Liver (tissue), 3 donors: ENCODE data around the gene ANP32D.
"Not testable (repeated sequence)": the region's sequence is repeated elsewhere in the genome, so short reads cannot be mapped to it uniquely, and the experiment has no call there.

Source experiments
- EGR1 ChIP-seq, 2 donors: IDR thresholded peaks; 2 replicates each; pipeline ENCODE4 v1.6.1; 2016 to 2018; ENCODE audit warnings: antibody characterized with exemption in 2 of 2, low read depth in 2 of 2
- JUND ChIP-seq, 2 donors: IDR thresholded peaks; 2 replicates each; pipeline ENCODE4 v1.6.1; 2016; ENCODE audit warnings: antibody characterized with exemption in 2 of 2
- TAF1 ChIP-seq: conservative IDR thresholded peaks from 2 replicates; pipeline ENCODE4 v1.6.1; 2016; ENCODE audit warnings: antibody characterized with exemption, mild to moderate bottlenecking
- TF ChIP-seq, protein P1 (sequence below): fragments of 150-350 bp; IDR thresholded peaks from 2 replicates; pipeline ENCODE4 v1.5.1; 2017; ENCODE audit warnings: improper control_type of control experiment, low read depth, low read length; ENCODE audit not compliant: missing input control
- TF ChIP-seq, protein P2 (sequence below): IDR thresholded peaks from 2 replicates; pipeline ENCODE4 v1.6.1; 2016; ENCODE audit warnings: antibody characterized with exemption, mild to moderate bottlenecking
- TF ChIP-seq, protein P3 (sequence below): IDR thresholded peaks from 2 replicates; pipeline ENCODE4 v1.6.1; 2016; ENCODE audit warnings: antibody characterized with exemption
- TF ChIP-seq, protein P4 (sequence below): IDR thresholded peaks from 2 replicates; pipeline ENCODE4 v1.6.1; 2016; ENCODE audit warnings: antibody characterized with exemption
- TF ChIP-seq, protein P5 (sequence below): IDR thresholded peaks from 2 replicates; pipeline ENCODE4 v1.6.1; 2016; ENCODE audit warnings: antibody characterized with exemption
- donor health status: healthy.
- donor health status: healthy.

DNA sequence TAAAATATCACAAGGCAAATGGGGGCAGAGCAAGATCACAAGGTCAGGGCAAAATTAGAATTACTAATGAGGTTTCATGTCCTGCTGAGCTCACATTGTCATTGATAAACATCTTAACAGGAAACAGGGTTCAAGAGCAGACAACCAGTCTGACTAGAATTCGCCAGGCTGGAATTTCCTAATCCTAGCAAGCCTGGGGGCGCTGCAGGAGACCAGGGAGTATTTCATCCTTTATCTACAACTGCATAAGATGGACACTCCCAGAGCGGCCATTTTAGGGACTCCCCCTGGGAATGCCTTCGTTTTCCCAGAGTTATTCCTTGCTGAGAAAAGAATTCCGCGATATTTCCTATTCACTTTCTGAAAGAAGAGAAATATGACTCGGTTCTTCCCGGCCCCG, 3.3 kb upstream of the ANP32D start:
- TF ChIP-seq, protein P1, sequence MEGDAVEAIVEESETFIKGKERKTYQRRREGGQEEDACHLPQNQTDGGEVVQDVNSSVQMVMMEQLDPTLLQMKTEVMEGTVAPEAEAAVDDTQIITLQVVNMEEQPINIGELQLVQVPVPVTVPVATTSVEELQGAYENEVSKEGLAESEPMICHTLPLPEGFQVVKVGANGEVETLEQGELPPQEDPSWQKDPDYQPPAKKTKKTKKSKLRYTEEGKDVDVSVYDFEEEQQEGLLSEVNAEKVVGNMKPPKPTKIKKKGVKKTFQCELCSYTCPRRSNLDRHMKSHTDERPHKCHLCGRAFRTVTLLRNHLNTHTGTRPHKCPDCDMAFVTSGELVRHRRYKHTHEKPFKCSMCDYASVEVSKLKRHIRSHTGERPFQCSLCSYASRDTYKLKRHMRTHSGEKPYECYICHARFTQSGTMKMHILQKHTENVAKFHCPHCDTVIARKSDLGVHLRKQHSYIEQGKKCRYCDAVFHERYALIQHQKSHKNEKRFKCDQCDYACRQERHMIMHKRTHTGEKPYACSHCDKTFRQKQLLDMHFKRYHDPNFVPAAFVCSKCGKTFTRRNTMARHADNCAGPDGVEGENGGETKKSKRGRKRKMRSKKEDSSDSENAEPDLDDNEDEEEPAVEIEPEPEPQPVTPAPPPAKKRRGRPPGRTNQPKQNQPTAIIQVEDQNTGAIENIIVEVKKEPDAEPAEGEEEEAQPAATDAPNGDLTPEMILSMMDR = not testable (repeated sequence)
- not testable (repeated sequence) for TF ChIP-seq JUND (IDR thresholded peaks at IDR 0.05); TAF1; EGR1 (IDR thresholded peaks at IDR 0.05; ENCODE audit: low read depth in 2 of 2)
- TF ChIP-seq, protein P2, sequence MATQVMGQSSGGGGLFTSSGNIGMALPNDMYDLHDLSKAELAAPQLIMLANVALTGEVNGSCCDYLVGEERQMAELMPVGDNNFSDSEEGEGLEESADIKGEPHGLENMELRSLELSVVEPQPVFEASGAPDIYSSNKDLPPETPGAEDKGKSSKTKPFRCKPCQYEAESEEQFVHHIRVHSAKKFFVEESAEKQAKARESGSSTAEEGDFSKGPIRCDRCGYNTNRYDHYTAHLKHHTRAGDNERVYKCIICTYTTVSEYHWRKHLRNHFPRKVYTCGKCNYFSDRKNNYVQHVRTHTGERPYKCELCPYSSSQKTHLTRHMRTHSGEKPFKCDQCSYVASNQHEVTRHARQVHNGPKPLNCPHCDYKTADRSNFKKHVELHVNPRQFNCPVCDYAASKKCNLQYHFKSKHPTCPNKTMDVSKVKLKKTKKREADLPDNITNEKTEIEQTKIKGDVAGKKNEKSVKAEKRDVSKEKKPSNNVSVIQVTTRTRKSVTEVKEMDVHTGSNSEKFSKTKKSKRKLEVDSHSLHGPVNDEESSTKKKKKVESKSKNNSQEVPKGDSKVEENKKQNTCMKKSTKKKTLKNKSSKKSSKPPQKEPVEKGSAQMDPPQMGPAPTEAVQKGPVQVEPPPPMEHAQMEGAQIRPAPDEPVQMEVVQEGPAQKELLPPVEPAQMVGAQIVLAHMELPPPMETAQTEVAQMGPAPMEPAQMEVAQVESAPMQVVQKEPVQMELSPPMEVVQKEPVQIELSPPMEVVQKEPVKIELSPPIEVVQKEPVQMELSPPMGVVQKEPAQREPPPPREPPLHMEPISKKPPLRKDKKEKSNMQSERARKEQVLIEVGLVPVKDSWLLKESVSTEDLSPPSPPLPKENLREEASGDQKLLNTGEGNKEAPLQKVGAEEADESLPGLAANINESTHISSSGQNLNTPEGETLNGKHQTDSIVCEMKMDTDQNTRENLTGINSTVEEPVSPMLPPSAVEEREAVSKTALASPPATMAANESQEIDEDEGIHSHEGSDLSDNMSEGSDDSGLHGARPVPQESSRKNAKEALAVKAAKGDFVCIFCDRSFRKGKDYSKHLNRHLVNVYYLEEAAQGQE = not testable (repeated sequence)
- TF ChIP-seq, protein P3, sequence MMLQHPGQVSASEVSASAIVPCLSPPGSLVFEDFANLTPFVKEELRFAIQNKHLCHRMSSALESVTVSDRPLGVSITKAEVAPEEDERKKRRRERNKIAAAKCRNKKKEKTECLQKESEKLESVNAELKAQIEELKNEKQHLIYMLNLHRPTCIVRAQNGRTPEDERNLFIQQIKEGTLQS = not testable (repeated sequence)
- TF ChIP-seq, protein P4, sequence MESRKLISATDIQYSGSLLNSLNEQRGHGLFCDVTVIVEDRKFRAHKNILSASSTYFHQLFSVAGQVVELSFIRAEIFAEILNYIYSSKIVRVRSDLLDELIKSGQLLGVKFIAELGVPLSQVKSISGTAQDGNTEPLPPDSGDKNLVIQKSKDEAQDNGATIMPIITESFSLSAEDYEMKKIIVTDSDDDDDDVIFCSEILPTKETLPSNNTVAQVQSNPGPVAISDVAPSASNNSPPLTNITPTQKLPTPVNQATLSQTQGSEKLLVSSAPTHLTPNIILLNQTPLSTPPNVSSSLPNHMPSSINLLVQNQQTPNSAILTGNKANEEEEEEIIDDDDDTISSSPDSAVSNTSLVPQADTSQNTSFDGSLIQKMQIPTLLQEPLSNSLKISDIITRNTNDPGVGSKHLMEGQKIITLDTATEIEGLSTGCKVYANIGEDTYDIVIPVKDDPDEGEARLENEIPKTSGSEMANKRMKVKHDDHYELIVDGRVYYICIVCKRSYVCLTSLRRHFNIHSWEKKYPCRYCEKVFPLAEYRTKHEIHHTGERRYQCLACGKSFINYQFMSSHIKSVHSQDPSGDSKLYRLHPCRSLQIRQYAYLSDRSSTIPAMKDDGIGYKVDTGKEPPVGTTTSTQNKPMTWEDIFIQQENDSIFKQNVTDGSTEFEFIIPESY = not testable (repeated sequence)
- TF ChIP-seq, protein P5, sequence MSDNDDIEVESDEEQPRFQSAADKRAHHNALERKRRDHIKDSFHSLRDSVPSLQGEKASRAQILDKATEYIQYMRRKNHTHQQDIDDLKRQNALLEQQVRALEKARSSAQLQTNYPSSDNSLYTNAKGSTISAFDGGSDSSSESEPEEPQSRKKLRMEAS = not testable (repeated sequence)
